K562 (cell line): ENCODE measurements around the gene TRPV6. TPM values are rescaled to one million over a fixed set of nuclear protein-coding genes. Genes with fewer than 3 reads are reported as not detected.

Experiments
- CBFB ChIP-seq: sonication (generic); formaldehyde crosslinking; IDR thresholded peaks from 2 replicates; pipeline ENCODE4 v1.4.0; 2020; ENCODE audit warnings: mild to moderate bottlenecking, missing genetic modification reagents
- CEBPG ChIP-seq, 3 experiments: fragments of 200-800 bp in 1 of 3; sonication (Bioruptor generic) in 1 of 3; sonication (generic) in 1 of 3; formaldehyde crosslinking in 1 of 3; IDR thresholded peaks in 2 of 3; conservative IDR thresholded peaks in 1 of 3; 2 replicates each; pipeline versions ENCODE4 v1.6.1 to v1.8.0; 2016 to 2022; ENCODE audit warnings: missing compliant biosample characterization in 2 of 3, missing genetic modification characterization in 2 of 3, mild to moderate bottlenecking in 1 of 3, missing genetic modification reagents in 1 of 3
- ETS2 ChIP-seq: IDR thresholded peaks from 2 replicates; pipeline ENCODE4 v1.6.1; 2016; ENCODE audit warnings: borderline replicate concordance, missing genetic modification characterization, mild to moderate bottlenecking, moderate library complexity, missing compliant biosample characterization; ENCODE audit not compliant: poor library complexity, severe bottlenecking
- GATA2 ChIP-seq: sonication (generic); formaldehyde crosslinking; IDR thresholded peaks from 2 replicates; pipeline ENCODE4 v1.4.0; 2020; ENCODE audit warnings: mild to moderate bottlenecking, missing genetic modification reagents
- NCOR1 ChIP-seq: fragments of 450-650 bp; IDR thresholded peaks from 2 replicates; pipeline ENCODE4 v1.6.1; 2016; ENCODE audit warnings: mild to moderate bottlenecking, moderate library complexity
- PHB2 ChIP-seq: fragments of 450-650 bp; IDR thresholded peaks from 2 replicates; pipeline ENCODE4 v1.6.1; 2017; ENCODE audit warnings: low read depth
- POLR2G ChIP-seq: fragments of 200-400 bp; formaldehyde crosslinking; IDR thresholded peaks from 2 replicates; pipeline ENCODE4 v1.6.1; 2017; ENCODE audit warnings: low read depth, mild to moderate bottlenecking, antibody characterized with exemption, low read length, moderate library complexity
- POU5F1 ChIP-seq: fragments of 150-350 bp; IDR thresholded peaks from 2 replicates; pipeline ENCODE4 v1.6.1; 2014; ENCODE audit warnings: borderline replicate concordance, low read length, low read depth, mild to moderate bottlenecking; ENCODE audit not compliant: partially characterized antibody
- PREB ChIP-seq: sonication (generic); formaldehyde crosslinking; IDR thresholded peaks from 2 replicates; pipeline ENCODE4 v1.8.1; 2023; ENCODE audit warnings: mild to moderate bottlenecking, missing genetic modification reagents
- RBM15 ChIP-seq: fragments of 200-400 bp; formaldehyde crosslinking; IDR thresholded peaks from 2 replicates; pipeline ENCODE4 v1.6.1; 2018; ENCODE audit warnings: mild to moderate bottlenecking, low read length, moderate library complexity; ENCODE audit not compliant: insufficient read depth
- SAFB ChIP-seq: fragments of 200-400 bp; formaldehyde crosslinking; IDR thresholded peaks from 2 replicates; pipeline ENCODE4 v1.6.1; 2017; ENCODE audit warnings: low read depth, low read length, borderline replicate concordance
- SMC3 ChIP-seq: conservative IDR thresholded peaks from 2 replicates; pipeline ENCODE4 v1.6.1; 2011; ENCODE audit warnings: low read depth, low read length, improper control_type of control experiment; ENCODE audit not compliant: insufficient read depth
- SPI1 ChIP-seq: IDR thresholded peaks from 2 replicates; pipeline ENCODE4 v1.6.1; 2011; ENCODE audit warnings: low read depth, low read length, control low read depth, borderline replicate concordance
- TOE1 ChIP-seq, 2 experiments: fragments of 450-650 bp in 1 of 2; sonication (generic) in 1 of 2; formaldehyde crosslinking in 1 of 2; IDR thresholded peaks; 2 replicates each; pipeline versions ENCODE4 v1.7.1 to v1.8.0; 2016 to 2022; ENCODE audit warnings: borderline replicate concordance in 2 of 2, mild to moderate bottlenecking in 2 of 2, antibody characterized with exemption in 1 of 2, inconsistent platforms in 1 of 2, low read depth in 1 of 2, missing genetic modification reagents in 1 of 2, moderate library complexity in 1 of 2
- XRCC4 ChIP-seq: IDR thresholded peaks from one replicate; pipeline ENCODE4 v1.6.1; 2011; ENCODE audit not compliant: insufficient read depth, insufficient read length; ENCODE audit errors: extremely low read depth
- polyA plus RNA-seq, 8 experiments: library from polyadenylated mRNA; depleted of rRNA in 4 of 8; stranded (reverse) in 5 of 8; unstranded in 3 of 8; fragments of >200 nt; fragmentation: Nextera tagmentation in 2 of 8; fragmentation: Illumina TruSeq in 1 of 8; extraction: Ambion mirVana in 2 of 8; extraction: Trizol in 1 of 8; gene quantifications; 2 replicates each; pipeline versions ENCODE4 v1.2.1 to v1.2.3, GENCODE V29; 2011 to 2014; ENCODE audit warnings: inconsistent platforms in 1 of 8, missing spikeins in 1 of 8
- total RNA-seq, 7 experiments: library from RNA; depleted of rRNA in 6 of 7; stranded (reverse); fragments of >200 nt in 6 of 7; fragmentation: Illumina TruSeq in 2 of 7; extraction: Trizol in 2 of 7; gene quantifications; 2 replicates each; pipeline versions ENCODE4 v1.2.1 to v1.2.3, GENCODE V29; 2011 to 2021; ENCODE audit warnings: low replicate concordance in 1 of 7
- TF ChIP-seq, protein P1 (sequence below): sonication (generic); formaldehyde crosslinking; IDR thresholded peaks from 2 replicates; pipeline ENCODE4 v1.8.0; 2022; ENCODE audit warnings: missing genetic modification reagents, mild to moderate bottlenecking, moderate library complexity, borderline replicate concordance
- TF ChIP-seq, protein P2 (sequence below), 2 experiments: fragments of 200-800 bp in 1 of 2; sonication (Bioruptor generic) in 1 of 2; sonication (generic) in 1 of 2; formaldehyde crosslinking in 1 of 2; IDR thresholded peaks in 1 of 2; conservative IDR thresholded peaks in 1 of 2; 2 replicates each; pipeline versions ENCODE4 v1.5.0 to v1.6.1; 2016 to 2020; ENCODE audit warnings: missing compliant biosample characterization in 1 of 2, missing genetic modification characterization in 1 of 2, missing genetic modification reagents in 1 of 2
- TF ChIP-seq, protein P3 (sequence below): sonication (generic); formaldehyde crosslinking; IDR thresholded peaks from 2 replicates; pipeline ENCODE4 v1.8.0; 2022; ENCODE audit warnings: mild to moderate bottlenecking, missing genetic modification reagents
- TF ChIP-seq, protein P4 (sequence below): fragments of 250-450 bp; sonication (Bioruptor Pico); IDR thresholded peaks from 2 replicates; pipeline ENCODE4 v1.5.1; 2021; ENCODE audit warnings: mild to moderate bottlenecking

The TRPV6 gene
- total and polyA plus RNA-seq, 9 of the 15 experiments (the other 6 are each of a cell fraction or from before 2014, with no cell fraction given) = 0.04 to 0.36 (median 0.11) TPM

GRCh38 chr7:142855114-142855743 is 30.3 kb downstream of the TRPV6 start (continued):
- TF ChIP-seq TOE1 (IDR thresholded peaks at IDR 0.05; ENCODE audit: borderline replicate concordance) (no peak), TOE1 (CRISPR knock-in tag; IDR thresholded peaks at IDR 0.05; ENCODE audit: borderline replicate concordance, low read depth) (no peak), PHB2 (no peak), ETS2 (tag) (no peak), GATA2 (CRISPR knock-in tag) (no peak), SMC3 (no peak), RBM15 (no peak), POU5F1 (no peak), CEBPG (CRISPR knock-in tag; IDR thresholded peaks at IDR 0.05) (no peak), CEBPG (tag; conservative IDR thresholded peaks at IDR 0.05 in 1 of 2, IDR thresholded peaks at IDR 0.05 in 1 of 2) (no peak), XRCC4 (no peak), CBFB (CRISPR knock-in tag) (no peak), NCOR1 (no peak), POLR2G (no peak), SAFB (no peak), SPI1 (no peak), PREB (CRISPR knock-in tag) (no peak)
- TF ChIP-seq, protein P1, sequence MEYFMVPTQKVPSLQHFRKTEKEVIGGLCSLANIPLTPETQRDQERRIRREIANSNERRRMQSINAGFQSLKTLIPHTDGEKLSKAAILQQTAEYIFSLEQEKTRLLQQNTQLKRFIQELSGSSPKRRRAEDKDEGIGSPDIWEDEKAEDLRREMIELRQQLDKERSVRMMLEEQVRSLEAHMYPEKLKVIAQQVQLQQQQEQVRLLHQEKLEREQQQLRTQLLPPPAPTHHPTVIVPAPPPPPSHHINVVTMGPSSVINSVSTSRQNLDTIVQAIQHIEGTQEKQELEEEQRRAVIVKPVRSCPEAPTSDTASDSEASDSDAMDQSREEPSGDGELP (CRISPR knock-in tag) = peak; percentile 42; the same call in 1 of the 2 replicates
- TF ChIP-seq, protein P2, sequence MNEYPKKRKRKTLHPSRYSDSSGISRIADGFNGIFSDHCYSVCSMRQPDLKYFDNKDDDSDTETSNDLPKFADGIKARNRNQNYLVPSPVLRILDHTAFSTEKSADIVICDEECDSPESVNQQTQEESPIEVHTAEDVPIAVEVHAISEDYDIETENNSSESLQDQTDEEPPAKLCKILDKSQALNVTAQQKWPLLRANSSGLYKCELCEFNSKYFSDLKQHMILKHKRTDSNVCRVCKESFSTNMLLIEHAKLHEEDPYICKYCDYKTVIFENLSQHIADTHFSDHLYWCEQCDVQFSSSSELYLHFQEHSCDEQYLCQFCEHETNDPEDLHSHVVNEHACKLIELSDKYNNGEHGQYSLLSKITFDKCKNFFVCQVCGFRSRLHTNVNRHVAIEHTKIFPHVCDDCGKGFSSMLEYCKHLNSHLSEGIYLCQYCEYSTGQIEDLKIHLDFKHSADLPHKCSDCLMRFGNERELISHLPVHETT (CRISPR knock-in tag; conservative IDR thresholded peaks at IDR 0.05 in 1 of 2, IDR thresholded peaks at IDR 0.05 in 1 of 2) = no peak
- TF ChIP-seq, protein P3, sequence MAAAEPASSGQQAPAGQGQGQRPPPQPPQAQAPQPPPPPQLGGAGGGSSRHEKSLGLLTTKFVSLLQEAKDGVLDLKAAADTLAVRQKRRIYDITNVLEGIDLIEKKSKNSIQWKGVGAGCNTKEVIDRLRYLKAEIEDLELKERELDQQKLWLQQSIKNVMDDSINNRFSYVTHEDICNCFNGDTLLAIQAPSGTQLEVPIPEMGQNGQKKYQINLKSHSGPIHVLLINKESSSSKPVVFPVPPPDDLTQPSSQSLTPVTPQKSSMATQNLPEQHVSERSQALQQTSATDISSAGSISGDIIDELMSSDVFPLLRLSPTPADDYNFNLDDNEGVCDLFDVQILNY (CRISPR knock-in tag) = peak; percentile 56; the same call in 1 of the 2 replicates
- TF ChIP-seq, protein P4, sequence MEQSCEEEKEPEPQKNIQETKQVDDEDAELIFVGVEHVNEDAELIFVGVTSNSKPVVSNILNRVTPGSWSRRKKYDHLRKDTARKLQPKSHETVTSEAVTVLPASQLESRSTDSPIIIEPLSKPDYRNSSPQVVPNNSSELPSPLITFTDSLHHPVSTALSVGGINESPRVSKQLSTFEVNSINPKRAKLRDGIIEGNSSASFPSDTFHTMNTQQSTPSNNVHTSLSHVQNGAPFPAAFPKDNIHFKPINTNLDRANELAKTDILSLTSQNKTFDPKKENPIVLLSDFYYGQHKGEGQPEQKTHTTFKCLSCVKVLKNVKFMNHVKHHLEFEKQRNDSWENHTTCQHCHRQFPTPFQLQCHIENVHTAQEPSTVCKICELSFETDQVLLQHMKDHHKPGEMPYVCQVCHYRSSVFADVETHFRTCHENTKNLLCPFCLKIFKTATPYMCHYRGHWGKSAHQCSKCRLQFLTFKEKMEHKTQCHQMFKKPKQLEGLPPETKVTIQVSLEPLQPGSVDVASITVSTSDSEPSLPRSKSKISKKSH (CRISPR knock-in tag) = no peak
